Fibroblast of lung (primary cell): ENCODE results near the gene IKZF5. TPM values are rescaled to one million over a fixed set of nuclear protein-coding genes. Genes with fewer than 3 reads are reported as not detected.

ENCODE experiments used
- DNase-seq, 2 donors: peaks; one replicate each; pipeline versions ENCODE4 v3.0.0 to v3.0.0-alpha.2; 2010; ENCODE audit warnings: low read depth in 2 of 2
- H2AFZ ChIP-seq: 2 replicates; pipeline ENCODE4 v1.5.1; 2012; ENCODE audit warnings: low read length, control low read depth, inconsistent platforms
- H3K27ac ChIP-seq: 2 replicates; pipeline ENCODE4 v1.5.1; 2011; ENCODE audit warnings: low read length, control low read depth; ENCODE audit not compliant: insufficient read depth
- H3K27me3 ChIP-seq: 2 replicates; pipeline ENCODE4 v1.5.1; 2011; ENCODE audit warnings: mild to moderate bottlenecking, low read length; ENCODE audit not compliant: control insufficient read depth, insufficient read depth
- H3K36me3 ChIP-seq: 2 replicates; pipeline ENCODE4 v1.5.1; 2011; ENCODE audit warnings: low read length; ENCODE audit not compliant: control insufficient read depth, insufficient read depth
- H3K4me1 ChIP-seq: 2 replicates; pipeline ENCODE4 v1.5.1; 2011; ENCODE audit warnings: low read length; ENCODE audit not compliant: control insufficient read depth, insufficient read depth; ENCODE audit errors: extremely low read depth
- H3K4me2 ChIP-seq: 2 replicates; pipeline ENCODE4 v1.5.1; 2011; ENCODE audit warnings: low read length, control low read depth; ENCODE audit not compliant: insufficient read depth; ENCODE audit errors: extremely low read depth
- H3K4me3 ChIP-seq, 4 experiments: fragments of 200-600 bp in 1 of 4; sonication (generic) in 1 of 4; replicated peaks in 1 of 4; 2 replicates each; pipeline ENCODE4 v1.5.1; 2011 to 2016; ENCODE audit warnings: low read length in 4 of 4, low read depth in 3 of 4, mild to moderate bottlenecking in 3 of 4, control low read depth in 2 of 4, inconsistent platforms in 1 of 4, mixed read lengths in 1 of 4; ENCODE audit not compliant: insufficient read depth in 1 of 4; ENCODE audit errors: control extremely low read depth in 1 of 4
- H3K79me2 ChIP-seq: 2 replicates; pipeline ENCODE4 v1.5.1; 2012; ENCODE audit warnings: mild to moderate bottlenecking, low read length, inconsistent platforms; ENCODE audit not compliant: control insufficient read depth, insufficient read depth
- H3K9ac ChIP-seq: 2 replicates; pipeline ENCODE4 v1.5.1; 2011; ENCODE audit warnings: mild to moderate bottlenecking, low read length, control low read depth; ENCODE audit not compliant: insufficient read depth
- H3K9me3 ChIP-seq: 2 replicates; pipeline ENCODE4 v1.5.1; 2012; ENCODE audit warnings: low read depth, low read length; ENCODE audit not compliant: control insufficient read depth, insufficient read depth
- H4K20me1 ChIP-seq: 2 replicates; pipeline ENCODE4 v1.5.1; 2011; ENCODE audit warnings: low read length; ENCODE audit not compliant: control insufficient read depth, insufficient read depth; ENCODE audit errors: extremely low read depth
- EZH2 ChIP-seq: IDR thresholded peaks from 2 replicates; pipeline ENCODE4 v1.5.1; 2012; ENCODE audit warnings: low read length, control low read depth, mild to moderate bottlenecking; ENCODE audit errors: missing control alignments
- polyA plus RNA-seq, 2 donors: library from polyadenylated mRNA; depleted of rRNA in 1 of 2; stranded (reverse) in 1 of 2; unstranded in 1 of 2; fragments of >200 nt; gene quantifications; 2 replicates each; pipeline ENCODE4 v1.2.1, GENCODE V29; 2011 to 2012; ENCODE audit warnings: missing spikeins in 1 of 2
- total RNA-seq: library from RNA; depleted of rRNA; stranded (reverse); fragments of >200 nt; gene quantifications from 2 replicates; pipeline ENCODE4 v1.2.1, GENCODE V29; 2014
- TF ChIP-seq, protein P1 (sequence below), 2 donors: IDR thresholded peaks in 1 of 2; conservative IDR thresholded peaks in 1 of 2; 1 replicate in 1 of 2; 2 replicates in 1 of 2; pipeline ENCODE4 v1.5.1; 2011 to 2012; ENCODE audit warnings: low read length in 2 of 2, control low read depth in 1 of 2, inconsistent platforms in 1 of 2, low read depth in 1 of 2, mild to moderate bottlenecking in 1 of 2

Gene IKZF5
- total and polyA plus RNA-seq, 2 donors (not counting 1 experiment from before 2014, with no cell fraction given) = 3.1 to 12.5 TPM

DNA sequence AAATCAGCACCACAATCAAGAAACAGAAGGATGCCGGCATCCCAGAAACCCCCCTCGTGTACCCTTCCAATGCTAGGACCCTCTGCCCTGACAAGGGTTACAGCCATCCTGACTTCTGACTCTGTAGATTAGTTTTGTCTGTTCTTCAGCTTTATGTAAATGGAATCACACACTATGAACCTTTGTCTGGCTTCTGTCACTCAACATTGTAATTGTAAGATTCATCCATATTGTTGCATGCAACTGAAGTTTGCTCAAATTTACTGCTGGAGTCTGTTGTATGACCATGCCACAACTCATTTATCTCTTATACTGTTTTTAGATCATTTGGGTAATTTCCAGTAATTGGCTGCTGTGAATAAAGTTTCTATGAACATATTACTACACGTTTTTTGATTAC is 8.4 kb downstream of the IKZF5 start:
- Histone ChIP-seq H3K27ac (no peak overlapping the region), H3K4me3 (no peak overlapping the region), H3K9ac (no peak overlapping the region), H3K4me1 (no peaks in the 10 kb centered on the region), H2AFZ (no peak overlapping the region), H3K27me3 (no peaks in the 10 kb centered on the region), H3K36me3 (no peaks in the 10 kb centered on the region), H3K4me2 (no peak overlapping the region), H3K9me3 (no peaks in the 10 kb centered on the region), H3K79me2 (peaks cover 9% of the 10 kb centered on the region), H4K20me1 (no peaks in the 10 kb centered on the region)
- TF ChIP-seq, protein P1, sequence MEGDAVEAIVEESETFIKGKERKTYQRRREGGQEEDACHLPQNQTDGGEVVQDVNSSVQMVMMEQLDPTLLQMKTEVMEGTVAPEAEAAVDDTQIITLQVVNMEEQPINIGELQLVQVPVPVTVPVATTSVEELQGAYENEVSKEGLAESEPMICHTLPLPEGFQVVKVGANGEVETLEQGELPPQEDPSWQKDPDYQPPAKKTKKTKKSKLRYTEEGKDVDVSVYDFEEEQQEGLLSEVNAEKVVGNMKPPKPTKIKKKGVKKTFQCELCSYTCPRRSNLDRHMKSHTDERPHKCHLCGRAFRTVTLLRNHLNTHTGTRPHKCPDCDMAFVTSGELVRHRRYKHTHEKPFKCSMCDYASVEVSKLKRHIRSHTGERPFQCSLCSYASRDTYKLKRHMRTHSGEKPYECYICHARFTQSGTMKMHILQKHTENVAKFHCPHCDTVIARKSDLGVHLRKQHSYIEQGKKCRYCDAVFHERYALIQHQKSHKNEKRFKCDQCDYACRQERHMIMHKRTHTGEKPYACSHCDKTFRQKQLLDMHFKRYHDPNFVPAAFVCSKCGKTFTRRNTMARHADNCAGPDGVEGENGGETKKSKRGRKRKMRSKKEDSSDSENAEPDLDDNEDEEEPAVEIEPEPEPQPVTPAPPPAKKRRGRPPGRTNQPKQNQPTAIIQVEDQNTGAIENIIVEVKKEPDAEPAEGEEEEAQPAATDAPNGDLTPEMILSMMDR (conservative IDR thresholded peaks at IDR 0.05 in 1 of 2, IDR thresholded peaks at IDR 0.05 in 1 of 2; ENCODE audit: low read depth in 1 of 2, low read length in 2 of 2) = no peak
- TF ChIP-seq EZH2 = no peak
- no peak for DNase-seq

DNA sequence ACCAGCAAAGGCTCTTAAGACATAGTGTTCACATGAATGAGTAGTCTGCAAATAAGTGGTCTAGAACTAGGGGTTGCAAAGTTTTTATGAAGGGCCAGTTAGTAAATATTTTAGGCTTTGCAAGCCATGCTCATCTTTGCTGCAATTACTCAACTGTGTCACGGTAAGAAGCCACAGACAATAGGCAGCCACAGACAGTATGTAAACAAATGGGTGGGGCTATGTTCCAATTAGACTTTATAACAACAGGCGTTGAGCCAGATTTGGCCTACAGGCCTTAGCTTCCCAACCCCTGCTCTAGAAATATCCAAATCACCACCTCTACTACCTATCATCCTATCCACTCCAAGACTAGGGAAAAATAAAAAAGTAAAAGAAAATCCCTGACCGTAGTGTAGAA is 9.2 kb downstream of the IKZF5 start:
- H3K9me3 ChIP-seq = no peaks in the 10 kb centered on the region
- no peak overlapping the region for H3K4me3 ChIP-seq
- H3K9ac ChIP-seq = no peak overlapping the region
- H3K27me3 ChIP-seq = no peaks in the 10 kb centered on the region
- H3K4me1 ChIP-seq = no peaks in the 10 kb centered on the region
- H3K27ac ChIP-seq = no peak overlapping the region
- DNase-seq = no peak
- no peak overlapping the region for H3K4me2 ChIP-seq
- H2AFZ ChIP-seq = no peak overlapping the region
- peaks cover 4% of the 10 kb centered on the region for H3K79me2 ChIP-seq
- TF ChIP-seq EZH2 = no peak
- TF ChIP-seq, protein P1 (conservative IDR thresholded peaks at IDR 0.05 in 1 of 2, IDR thresholded peaks at IDR 0.05 in 1 of 2; ENCODE audit: low read depth in 1 of 2, low read length in 2 of 2) = no peak
- no peaks in the 10 kb centered on the region for H4K20me1 ChIP-seq
- H3K36me3 ChIP-seq = peaks cover 4% of the 10 kb centered on the region

DNA sequence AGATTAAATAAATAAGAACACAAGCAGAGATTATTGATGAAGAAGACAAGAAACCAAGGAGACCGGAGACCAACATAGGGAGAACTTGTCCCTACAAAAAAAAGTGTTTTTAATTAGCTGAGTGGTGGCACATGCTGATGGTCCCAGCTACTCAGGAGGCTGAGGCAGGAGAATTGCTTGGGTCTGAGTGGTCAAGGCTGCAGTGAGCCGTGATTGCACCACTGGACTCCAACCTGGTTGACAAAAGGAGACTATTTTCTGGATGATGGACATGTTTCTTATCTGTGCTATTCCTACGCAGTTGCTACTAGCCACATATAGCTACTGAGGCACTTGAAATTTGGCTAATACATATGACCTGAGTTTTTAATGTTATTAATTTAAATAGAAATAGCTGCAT is 9.7 kb downstream of the IKZF5 start:
- Histone ChIP-seq H3K4me2 (no peak overlapping the region), H3K27ac (no peak overlapping the region), H3K27me3 (no peaks in the 10 kb centered on the region), H2AFZ (no peak overlapping the region), H3K4me3 (no peak overlapping the region), H3K4me1 (no peaks in the 10 kb centered on the region), H3K9ac (no peak overlapping the region), H3K9me3 (no peaks in the 10 kb centered on the region), H3K36me3 (peaks cover 6% of the 10 kb centered on the region), H4K20me1 (no peaks in the 10 kb centered on the region), H3K79me2 (peaks cover 2% of the 10 kb centered on the region)
- no peak for DNase-seq
- no peak for TF ChIP-seq EZH2
- TF ChIP-seq, protein P1 (conservative IDR thresholded peaks at IDR 0.05 in 1 of 2, IDR thresholded peaks at IDR 0.05 in 1 of 2; ENCODE audit: low read depth in 1 of 2, low read length in 2 of 2) = no peak
